Measurements from ENCODE around the gene PLEKHM2. TPM values are rescaled to one million over a fixed set of nuclear protein-coding genes. Genes with fewer than 3 reads are reported as not detected.

The PLEKHM2 gene
- total RNA-seq, 2 donors from 2014 or later = 48.0 to 65.1 TPM

GRCh38 chr1:15764890-15765289 lies 80.8 kb downstream of the PLEKHM2 start:
- no peak overlapping the region for H3K27ac Mint-ChIP-seq
- no peak overlapping the region for H3K4me3 Mint-ChIP-seq
- H3K27me3 Mint-ChIP-seq = peaks cover 13 to 21% of the 10 kb centered on the region in 2 donors

GRCh38 chr1:15765495-15766194 lies 81.5 kb downstream of the PLEKHM2 start:
- Mint-ChIP-seq H3K36me3 (no peaks in the 10 kb centered on the region), H3K27ac (no peak overlapping the region), H3K4me3 (no peak overlapping the region), H3K4me1 (ENCODE audit: low read depth in 2 of 2) (no peaks in the 10 kb centered on the region), H3K9me3 (no peaks in the 10 kb centered on the region), H3K27me3 (peaks cover 13 to 21% of the 10 kb centered on the region in 2 donors)
- ATAC-seq (no peak), DNase-seq (ENCODE audit: low spot score) (no peak)

More at GRCh38 chr1:15764890-15765289, 80.8 kb downstream of the PLEKHM2 start:
- DNase-seq (ENCODE audit: low spot score) (no peak), ATAC-seq (no peak)
- H3K9me3 Mint-ChIP-seq = no peaks in the 10 kb centered on the region
- no peaks in the 10 kb centered on the region for H3K36me3 Mint-ChIP-seq
- H3K4me1 Mint-ChIP-seq (ENCODE audit: low read depth in 2 of 2) = no peaks in the 10 kb centered on the region

GRCh38 chr1:15767941-15768340 lies 83.8 kb downstream of the PLEKHM2 start:
- peaks cover 10 to 17% of the 10 kb centered on the region in 2 donors for H3K27me3 Mint-ChIP-seq
- no peaks in the 10 kb centered on the region for H3K4me1 Mint-ChIP-seq (ENCODE audit: low read depth in 2 of 2)
- no peaks in the 10 kb centered on the region for H3K36me3 Mint-ChIP-seq
- H3K27ac Mint-ChIP-seq = no peak overlapping the region
- H3K4me3 Mint-ChIP-seq = no peak overlapping the region
- no peak for ATAC-seq
- H3K9me3 Mint-ChIP-seq = no peaks in the 10 kb centered on the region
- no peak for DNase-seq (ENCODE audit: low spot score)

- no peak for ATAC-seq
- Mint-ChIP-seq H3K4me1 (ENCODE audit: low read depth in 2 of 2) (no peaks in the 10 kb centered on the region), H3K27ac (no peak overlapping the region), H3K36me3 (no peaks in the 10 kb centered on the region), H3K9me3 (no peaks in the 10 kb centered on the region), H3K4me3 (no peak overlapping the region), H3K27me3 (peaks cover 10 to 17% of the 10 kb centered on the region in 2 donors)
- no peak for DNase-seq (ENCODE audit: low spot score)
These were observed 84.3 kb downstream of the PLEKHM2 start for GRCh38 chr1:15768388-15768787.

GRCh38 chr1:15770313-15770962 lies 86.3 kb downstream of the PLEKHM2 start:
- Mint-ChIP-seq H3K27me3 (peaks cover 10 to 15% of the 10 kb centered on the region in 2 donors), H3K36me3 (no peaks in the 10 kb centered on the region), H3K27ac (no peak overlapping the region), H3K4me3 (no peak overlapping the region), H3K4me1 (ENCODE audit: low read depth in 2 of 2) (no peaks in the 10 kb centered on the region), H3K9me3 (no peaks in the 10 kb centered on the region)
- DNase-seq (ENCODE audit: low spot score) (no peak), ATAC-seq (no peak)

- Mint-ChIP-seq H3K4me3 (no peak overlapping the region), H3K36me3 (no peaks in the 10 kb centered on the region), H3K9me3 (no peaks in the 10 kb centered on the region), H3K4me1 (ENCODE audit: low read depth in 2 of 2) (no peaks in the 10 kb centered on the region), H3K27ac (no peak overlapping the region), H3K27me3 (peaks cover 10 to 15% of the 10 kb centered on the region in 2 donors)
- DNase-seq (ENCODE audit: low spot score) (no peak), ATAC-seq (no peak)
These were observed 87.9 kb downstream of the PLEKHM2 start for GRCh38 chr1:15771836-15772515.

- no peak overlapping the region for H3K27ac Mint-ChIP-seq
- no peak overlapping the region for H3K4me3 Mint-ChIP-seq
- H3K9me3 Mint-ChIP-seq = no peaks in the 10 kb centered on the region
These were observed 91.6 kb downstream of the PLEKHM2 start for GRCh38 chr1:15775706-15776105.

GRCh38 chr1:15777909-15778707 lies 94.0 kb downstream of the PLEKHM2 start:
- Mint-ChIP-seq H3K27me3 (peaks cover 0 to 3% of the 10 kb centered on the region in 2 donors), H3K4me1 (ENCODE audit: low read depth in 2 of 2) (no peaks in the 10 kb centered on the region), H3K36me3 (no peaks in the 10 kb centered on the region), H3K4me3 (no peak overlapping the region), H3K9me3 (no peaks in the 10 kb centered on the region), H3K27ac (no peak overlapping the region)
- DNase-seq (ENCODE audit: low spot score) (no peak), ATAC-seq (no peak)

More at GRCh38 chr1:15775706-15776105, 91.6 kb downstream of the PLEKHM2 start:
- Mint-ChIP-seq H3K27me3 (peaks cover 9 to 10% of the 10 kb centered on the region in 2 donors), H3K36me3 (no peaks in the 10 kb centered on the region), H3K4me1 (ENCODE audit: low read depth in 2 of 2) (no peaks in the 10 kb centered on the region)
- no peak for DNase-seq (ENCODE audit: low spot score)
- ATAC-seq = no peak

Other genes with a start within 250 kb of the PLEKHM2 start
- 1 to 10 TPM in 1 of 2 donors, under 1 TPM in 1; 0.53 to 2.3 TPM for gene CTRC, start 245.9 kb upstream of the PLEKHM2 start, total RNA-seq
- not detected for gene CELA2A, start 227.6 kb upstream of the PLEKHM2 start, total RNA-seq
- gene CELA2B, start 208.2 kb upstream of the PLEKHM2 start, total RNA-seq = not detected
- gene CASP9, start 160.1 kb upstream of the PLEKHM2 start, total RNA-seq = 10 to 100 TPM; 15.1 to 18.0 TPM
- 10 to 100 TPM; 15.5 to 23.7 TPM for gene DNAJC16, start 157.5 kb upstream of the PLEKHM2 start, total RNA-seq
- gene AGMAT, start 99.3 kb upstream of the PLEKHM2 start, total RNA-seq = 1 to 10 TPM; 3.4 to 8.6 TPM
- 10 to 100 TPM; 35.0 to 55.4 TPM for gene DDI2, start 66.9 kb upstream of the PLEKHM2 start, total RNA-seq
- gene SLC25A34, start 51.9 kb downstream of the PLEKHM2 start, total RNA-seq = 1 to 10 TPM in 1 of 2 donors, under 1 TPM in 1; 0.88 to 1.9 TPM
- not detected for gene TMEM82, start 58.2 kb downstream of the PLEKHM2 start, total RNA-seq
- not detected for gene FBLIM1, start 74.5 kb downstream of the PLEKHM2 start, total RNA-seq
- gene UQCRHL, start 123.3 kb downstream of the PLEKHM2 start, total RNA-seq = 1 to 10 TPM; 1.2 to 2.0 TPM
- 10 to 100 TPM; 58.6 to 92.4 TPM for gene SPEN, start 163.4 kb downstream of the PLEKHM2 start, total RNA-seq

Data from natural killer cell treated with Interleukin-12 subunit alpha and Interleukin-12 subunit beta and Interleukin-15 and Interleukin-18, amount 100 ng/mL, for 72 hours (primary cell).